Caco-2 (cell line): ENCODE data around the gene DGCR2. TPM values are rescaled to one million over a fixed set of nuclear protein-coding genes. Genes with fewer than 3 reads are reported as not detected.

Experiments used
- BruUV-seq: library from RNA; stranded (reverse); fragments of 400-500 nt; replicated peaks from 2 replicates; lab custom pipeline; 2021; lab: Mats Ljungman, UMichigan
- CTCF ChIA-PET: fragments of 300-600 bp; sonication (Branson Sonifier 250); formaldehyde crosslinking; loops from one replicate; lab custom pipeline; 2022; ENCODE audit warnings: antibody characterized with exemption; lab: Charles Lee
- POLR2A ChIA-PET: fragments of 300-600 bp; sonication (Branson Sonifier 250); formaldehyde crosslinking; loops from one replicate; lab custom pipeline; 2022; ENCODE audit warnings: antibody characterized with exemption; lab: Charles Lee
- DNase-seq, 2 experiments: peaks; one replicate each; pipeline versions ENCODE4 v3.0.0 to v3.0.0-alpha.2; 2020 to 2022
- H3K27me3 ChIP-seq: replicated peaks from 2 replicates; pipeline ENCODE4 v1.6.0; 2011; ENCODE audit warnings: low read length; ENCODE audit not compliant: control insufficient read depth, insufficient read depth
- H3K36me3 ChIP-seq: 2 replicates; pipeline ENCODE4 v1.5.1; 2011; ENCODE audit warnings: low read length; ENCODE audit not compliant: control insufficient read depth, insufficient read depth
- H3K4me1 ChIP-seq: fragments of 250-450 bp; sonication (Bioruptor Pico); 2 replicates; pipeline ENCODE4 v1.5.1; 2020; ENCODE audit warnings: mild to moderate bottlenecking
- H3K4me3 ChIP-seq: 2 replicates; pipeline ENCODE4 v1.5.1; 2011; ENCODE audit warnings: low read depth, mild to moderate bottlenecking, control low read depth, low read length
- H3K9me3 ChIP-seq: fragments of 250-450 bp; sonication (Bioruptor Pico); 2 replicates; pipeline ENCODE4 v1.5.1; 2020; ENCODE audit warnings: mild to moderate bottlenecking, moderate library complexity
- H3K27ac Mint-ChIP-seq: one replicate; pipeline ENCODE4 v1.8.0; 2022; ENCODE audit warnings: mixed read lengths; ENCODE audit not compliant: unreplicated experiment
- H3K27me3 Mint-ChIP-seq: one replicate; pipeline ENCODE4 v1.8.0; 2022; ENCODE audit warnings: mixed read lengths; ENCODE audit not compliant: insufficient read depth, unreplicated experiment
- H3K36me3 Mint-ChIP-seq: one replicate; pipeline ENCODE4 v1.8.0; 2022; ENCODE audit warnings: mild to moderate bottlenecking, mixed read lengths; ENCODE audit not compliant: insufficient read depth, unreplicated experiment
- H3K4me1 Mint-ChIP-seq: one replicate; pipeline ENCODE4 v1.8.0; 2022; ENCODE audit warnings: low read depth, mixed read lengths; ENCODE audit not compliant: unreplicated experiment
- H3K4me3 Mint-ChIP-seq: one replicate; pipeline ENCODE4 v1.8.0; 2022; ENCODE audit warnings: mild to moderate bottlenecking, moderate library complexity, mixed read lengths; ENCODE audit not compliant: unreplicated experiment
- H3K9me3 Mint-ChIP-seq: one replicate; pipeline ENCODE4 v1.8.0; 2022; ENCODE audit warnings: mixed read lengths; ENCODE audit not compliant: unreplicated experiment
- CTCF ChIP-seq, 2 experiments: fragments of 200-600 bp in 1 of 2; IDR thresholded peaks; 1 replicate in 1 of 2; 2 replicates in 1 of 2; pipeline versions ENCODE4 v1.5.1 to v1.8.0; 2011 to 2022; ENCODE audit warnings: antibody characterized with exemption in 1 of 2, control low read depth in 1 of 2, inconsistent platforms in 1 of 2, low read depth in 1 of 2, low read length in 1 of 2, mild to moderate bottlenecking in 1 of 2, moderate library complexity in 1 of 2; ENCODE audit not compliant: insufficient read depth in 1 of 2, severe bottlenecking in 1 of 2, unreplicated experiment in 1 of 2
- intact Hi-C: fragments of 100-400 bp; cut with micrococcal nuclease; formaldehyde crosslinking; loops from one replicate; pipeline ENCODE4 v1.10.0; 2022; ENCODE audit not compliant: unreplicated experiment
- total RNA-seq: library from RNA; stranded (reverse); gene quantifications from 2 replicates; pipeline ENCODE4 v1.2.3, GENCODE V29; 2022

The DGCR2 gene
- total RNA-seq, 1 experiment from 2014 or later: 67.9 TPM

- H3K36me3 ChIP-seq: peaks cover 3% of the 10 kb centered on the region
- no peak for TF ChIP-seq CTCF (IDR thresholded peaks at IDR 0.05; ENCODE audit: insufficient read depth in 1 of 2, low read depth in 1 of 2, low read length in 1 of 2, severe bottlenecking in 1 of 2, unreplicated experiment in 1 of 2)
- peaks cover 5% of the 10 kb centered on the region for H3K4me1 Mint-ChIP-seq
- H3K4me1 ChIP-seq: peaks cover 16% of the 10 kb centered on the region
- ChIA-PET CTCF (no interaction called here), POLR2A (no interaction called here)
- BruUV-seq: no TSS peak
- DNase-seq: no peak
- peaks cover 21% of the 10 kb centered on the region for H3K36me3 Mint-ChIP-seq
- H3K27ac Mint-ChIP-seq: no peak overlapping the region
- no peaks in the 10 kb centered on the region for H3K27me3 Mint-ChIP-seq
- intact Hi-C loops: no loop called here
- no peak overlapping the region for H3K4me3 ChIP-seq
- H3K9me3 ChIP-seq: no peaks in the 10 kb centered on the region
- no peaks in the 10 kb centered on the region for H3K27me3 ChIP-seq
- H3K4me3 Mint-ChIP-seq: no peak overlapping the region
- no peaks in the 10 kb centered on the region for H3K9me3 Mint-ChIP-seq
Observed at GRCh38 chr22:19118329-19118880, 3.8 kb downstream of the DGCR2 start.

GRCh38 chr22:19117111-19117512 is 5.1 kb downstream of the DGCR2 start:
- POLR2A ChIA-PET: no interaction called here
- intact Hi-C loops: no loop called here
- no peak overlapping the region for H3K27ac Mint-ChIP-seq
- no TSS peak for BruUV-seq
- CTCF ChIA-PET: no interaction called here
- no peaks in the 10 kb centered on the region for H3K27me3 Mint-ChIP-seq
- Histone ChIP-seq H3K9me3 (no peaks in the 10 kb centered on the region), H3K4me3 (no peak overlapping the region), H3K36me3 (peaks cover 3% of the 10 kb centered on the region), H3K4me1 (peaks cover 11% of the 10 kb centered on the region), H3K27me3 (no peaks in the 10 kb centered on the region)
- H3K4me1 Mint-ChIP-seq: no peaks in the 10 kb centered on the region
- TF ChIP-seq CTCF (IDR thresholded peaks at IDR 0.05; ENCODE audit: insufficient read depth in 1 of 2, low read depth in 1 of 2, low read length in 1 of 2, severe bottlenecking in 1 of 2, unreplicated experiment in 1 of 2): no peak
- H3K4me3 Mint-ChIP-seq: no peak overlapping the region
- DNase-seq: no peak
- no peaks in the 10 kb centered on the region for H3K9me3 Mint-ChIP-seq
- peaks cover 11% of the 10 kb centered on the region for H3K36me3 Mint-ChIP-seq

GRCh38 chr22:19115628-19116027 is 6.6 kb downstream of the DGCR2 start:
- Mint-ChIP-seq H3K4me3 (no peak overlapping the region), H3K27ac (no peak overlapping the region), H3K9me3 (no peaks in the 10 kb centered on the region), H3K27me3 (no peaks in the 10 kb centered on the region), H3K36me3 (peaks cover 3% of the 10 kb centered on the region), H3K4me1 (no peaks in the 10 kb centered on the region)
- DNase-seq: no peak
- ChIA-PET POLR2A (no interaction called here), CTCF (no interaction called here)
- no peak for TF ChIP-seq CTCF (IDR thresholded peaks at IDR 0.05; ENCODE audit: insufficient read depth in 1 of 2, low read depth in 1 of 2, low read length in 1 of 2, severe bottlenecking in 1 of 2, unreplicated experiment in 1 of 2)
- H3K9me3 ChIP-seq: no peaks in the 10 kb centered on the region
- H3K4me3 ChIP-seq: no peak overlapping the region
- peaks cover 3% of the 10 kb centered on the region for H3K36me3 ChIP-seq
- H3K4me1 ChIP-seq: peaks cover 8% of the 10 kb centered on the region
- no TSS peak for BruUV-seq
- H3K27me3 ChIP-seq: no peaks in the 10 kb centered on the region
- intact Hi-C loops: no loop called here
